Gastrocnemius medialis (tissue), 4 donors: Measurements from ENCODE around the gene KDM4B.

ENCODE experiments used
- POLR2A ChIP-seq, 2 donors: fragments of 450-650 bp; IDR thresholded peaks; one replicate each; pipeline ENCODE4 v1.6.1; 2017; ENCODE audit warnings: antibody characterized with exemption in 2 of 2, mild to moderate bottlenecking in 2 of 2, moderate library complexity in 2 of 2
- TF ChIP-seq, protein P1 (sequence below), 5 experiments: fragments of 450-650 bp in 3 of 5; fragments of 200-600 bp in 2 of 5; sonication (generic) in 2 of 5; IDR thresholded peaks in 4 of 5; conservative IDR thresholded peaks in 1 of 5; 1 replicate in 4 of 5; 2 replicates in 1 of 5; pipeline ENCODE4 v1.5.1; 2016 to 2019; ENCODE audit warnings: antibody characterized with exemption in 5 of 5, mild to moderate bottlenecking in 3 of 5, moderate library complexity in 3 of 5

DNA sequence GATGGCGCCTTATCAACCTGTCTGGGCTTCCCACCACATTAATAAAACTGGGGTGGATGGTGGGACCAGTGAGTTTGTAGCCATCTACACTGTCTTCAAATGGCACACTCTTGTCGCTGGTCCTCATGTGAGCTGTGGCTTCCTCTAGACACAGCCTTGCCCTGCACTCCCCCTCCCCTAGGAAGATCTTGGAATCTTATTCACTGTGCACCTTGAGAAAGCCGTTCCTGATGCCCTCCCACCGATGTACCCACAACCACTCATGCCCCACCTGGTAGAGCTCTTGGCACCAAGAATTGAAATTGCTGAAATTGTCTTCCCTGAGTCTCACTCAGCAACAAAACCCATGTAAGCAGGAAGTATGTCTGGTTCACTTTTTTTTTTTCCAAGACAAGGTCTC is 225.7 kb downstream of the KDM4B start:
- TF ChIP-seq, protein P1, sequence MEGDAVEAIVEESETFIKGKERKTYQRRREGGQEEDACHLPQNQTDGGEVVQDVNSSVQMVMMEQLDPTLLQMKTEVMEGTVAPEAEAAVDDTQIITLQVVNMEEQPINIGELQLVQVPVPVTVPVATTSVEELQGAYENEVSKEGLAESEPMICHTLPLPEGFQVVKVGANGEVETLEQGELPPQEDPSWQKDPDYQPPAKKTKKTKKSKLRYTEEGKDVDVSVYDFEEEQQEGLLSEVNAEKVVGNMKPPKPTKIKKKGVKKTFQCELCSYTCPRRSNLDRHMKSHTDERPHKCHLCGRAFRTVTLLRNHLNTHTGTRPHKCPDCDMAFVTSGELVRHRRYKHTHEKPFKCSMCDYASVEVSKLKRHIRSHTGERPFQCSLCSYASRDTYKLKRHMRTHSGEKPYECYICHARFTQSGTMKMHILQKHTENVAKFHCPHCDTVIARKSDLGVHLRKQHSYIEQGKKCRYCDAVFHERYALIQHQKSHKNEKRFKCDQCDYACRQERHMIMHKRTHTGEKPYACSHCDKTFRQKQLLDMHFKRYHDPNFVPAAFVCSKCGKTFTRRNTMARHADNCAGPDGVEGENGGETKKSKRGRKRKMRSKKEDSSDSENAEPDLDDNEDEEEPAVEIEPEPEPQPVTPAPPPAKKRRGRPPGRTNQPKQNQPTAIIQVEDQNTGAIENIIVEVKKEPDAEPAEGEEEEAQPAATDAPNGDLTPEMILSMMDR (IDR thresholded peaks at IDR 0.05 in 4 of 5, conservative IDR thresholded peaks at IDR 0.05 in 1 of 5) = no peak
- no peak for TF ChIP-seq POLR2A (IDR thresholded peaks at IDR 0.05)
